SK-N-SH treated with all-trans-retinoic acid at 6 μM for 48 hours (cell line): ENCODE measurements around the gene NDOR1.

Experiments used
- CSDC2 ChIP-seq: fragments of 250-450 bp; sonication (Bioruptor Pico); IDR thresholded peaks from 2 replicates; pipeline ENCODE4 v1.5.0; 2020; ENCODE audit warnings: mild to moderate bottlenecking, moderate library complexity
- GLIS3 ChIP-seq: fragments of 250-450 bp; sonication (Bioruptor Pico); IDR thresholded peaks from 2 replicates; pipeline ENCODE4 v1.5.0; 2020; ENCODE audit warnings: mild to moderate bottlenecking, moderate library complexity
- ISL1 ChIP-seq: fragments of 250-450 bp; sonication (Bioruptor Pico); IDR thresholded peaks from 2 replicates; pipeline ENCODE4 v2.1.2; 2022; ENCODE audit warnings: mild to moderate bottlenecking, moderate library complexity
- OSR1 ChIP-seq: fragments of 250-450 bp; sonication (Bioruptor Pico); IDR thresholded peaks from 2 replicates; pipeline ENCODE4 v1.8.0; 2022; ENCODE audit warnings: moderate library complexity, mild to moderate bottlenecking, inconsistent platforms
- RARB ChIP-seq: fragments of 250-450 bp; sonication (Bioruptor Pico); IDR thresholded peaks from 2 replicates; pipeline ENCODE4 v1.8.0; 2021; ENCODE audit warnings: mild to moderate bottlenecking, moderate library complexity
- ZFP3 ChIP-seq: fragments of 250-450 bp; sonication (Bioruptor Pico); IDR thresholded peaks from 2 replicates; pipeline ENCODE4 v1.5.0; 2020; ENCODE audit warnings: mild to moderate bottlenecking, moderate library complexity
- TF ChIP-seq, protein P1 (sequence below): fragments of 250-450 bp; sonication (Bioruptor Pico); IDR thresholded peaks from 2 replicates; pipeline ENCODE4 v1.5.1; 2021; ENCODE audit warnings: mild to moderate bottlenecking, moderate library complexity
- TF ChIP-seq, protein P2 (sequence below): fragments of 250-450 bp; sonication (Bioruptor Pico); IDR thresholded peaks from 2 replicates; pipeline ENCODE4 v1.8.0; 2021; ENCODE audit warnings: low read depth, mild to moderate bottlenecking, moderate library complexity, borderline replicate concordance

DNA sequence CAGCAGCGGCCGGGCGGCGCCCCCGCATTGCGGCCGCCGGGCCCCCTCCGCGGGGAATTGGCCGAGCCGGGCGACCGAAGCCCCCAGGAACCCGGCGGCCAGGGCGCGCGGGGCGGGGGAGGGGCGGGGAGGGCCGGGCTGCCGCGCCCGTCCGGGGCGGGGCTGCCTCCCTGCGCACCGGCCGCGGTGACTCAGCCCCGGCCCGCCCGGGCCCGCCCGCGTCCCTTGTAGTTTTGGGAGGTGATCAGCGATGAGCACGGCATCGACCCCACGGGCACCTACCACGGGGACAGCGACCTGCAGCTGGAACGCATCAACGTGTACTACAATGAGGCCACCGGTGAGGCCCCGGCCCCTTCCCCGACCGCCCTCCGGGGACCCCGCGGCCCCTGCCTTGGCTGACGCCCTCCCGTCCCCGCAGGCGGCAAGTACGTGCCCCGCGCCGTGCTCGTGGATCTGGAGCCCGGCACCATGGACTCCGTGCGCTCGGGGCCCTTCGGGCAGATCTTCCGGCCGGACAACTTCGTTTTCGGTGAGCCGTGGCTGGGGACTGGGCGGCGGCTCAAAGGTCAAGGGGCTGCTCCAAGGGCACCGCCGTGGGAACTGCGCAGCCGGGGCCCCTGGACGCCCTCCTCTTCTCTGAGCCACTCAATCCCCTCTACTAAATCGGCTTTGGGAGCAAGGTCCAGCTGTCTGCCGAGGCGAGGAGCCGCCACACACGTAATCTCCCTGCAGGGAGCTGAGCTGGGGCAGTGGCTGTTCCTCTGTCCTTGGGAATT, 36.2 kb downstream of the NDOR1 start:
- TF ChIP-seq, protein P1, sequence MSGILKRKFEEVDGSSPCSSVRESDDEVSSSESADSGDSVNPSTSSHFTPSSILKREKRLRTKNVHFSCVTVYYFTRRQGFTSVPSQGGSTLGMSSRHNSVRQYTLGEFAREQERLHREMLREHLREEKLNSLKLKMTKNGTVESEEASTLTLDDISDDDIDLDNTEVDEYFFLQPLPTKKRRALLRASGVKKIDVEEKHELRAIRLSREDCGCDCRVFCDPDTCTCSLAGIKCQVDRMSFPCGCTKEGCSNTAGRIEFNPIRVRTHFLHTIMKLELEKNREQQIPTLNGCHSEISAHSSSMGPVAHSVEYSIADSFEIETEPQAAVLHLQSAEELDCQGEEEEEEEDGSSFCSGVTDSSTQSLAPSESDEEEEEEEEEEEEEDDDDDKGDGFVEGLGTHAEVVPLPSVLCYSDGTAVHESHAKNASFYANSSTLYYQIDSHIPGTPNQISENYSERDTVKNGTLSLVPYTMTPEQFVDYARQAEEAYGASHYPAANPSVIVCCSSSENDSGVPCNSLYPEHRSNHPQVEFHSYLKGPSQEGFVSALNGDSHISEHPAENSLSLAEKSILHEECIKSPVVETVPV (CRISPR knock-in tag) = no peak
- TF ChIP-seq, protein P2, sequence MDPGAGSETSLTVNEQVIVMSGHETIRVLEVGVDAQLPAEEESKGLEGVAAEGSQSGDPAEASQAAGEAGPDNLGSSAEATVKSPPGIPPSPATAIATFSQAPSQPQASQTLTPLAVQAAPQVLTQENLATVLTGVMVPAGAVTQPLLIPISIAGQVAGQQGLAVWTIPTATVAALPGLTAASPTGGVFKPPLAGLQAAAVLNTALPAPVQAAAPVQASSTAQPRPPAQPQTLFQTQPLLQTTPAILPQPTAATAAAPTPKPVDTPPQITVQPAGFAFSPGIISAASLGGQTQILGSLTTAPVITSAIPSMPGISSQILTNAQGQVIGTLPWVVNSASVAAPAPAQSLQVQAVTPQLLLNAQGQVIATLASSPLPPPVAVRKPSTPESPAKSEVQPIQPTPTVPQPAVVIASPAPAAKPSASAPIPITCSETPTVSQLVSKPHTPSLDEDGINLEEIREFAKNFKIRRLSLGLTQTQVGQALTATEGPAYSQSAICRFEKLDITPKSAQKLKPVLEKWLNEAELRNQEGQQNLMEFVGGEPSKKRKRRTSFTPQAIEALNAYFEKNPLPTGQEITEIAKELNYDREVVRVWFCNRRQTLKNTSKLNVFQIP (CRISPR knock-in tag) = no peak
- TF ChIP-seq GLIS3 (CRISPR knock-in tag) = no peak
- TF ChIP-seq RARB (CRISPR knock-in tag) = no peak
- no peak for TF ChIP-seq ISL1 (CRISPR knock-in tag)
- no peak for TF ChIP-seq ZFP3
- TF ChIP-seq OSR1 (CRISPR knock-in tag) = no peak
- no peak for TF ChIP-seq CSDC2
